HG03520 (cell line): ENCODE data around the gene LENEP.

Source experiments
- ATAC-seq: cut with Tn5 transposase; IDR thresholded peaks from one replicate; pipeline ENCODE4 v1.9.1; 2021; ENCODE audit warnings: mild to moderate bottlenecking, moderate library complexity; ENCODE audit not compliant: unreplicated experiment

Gene LENEP

GRCh38 chr1:154993572-154994268 is at the start of gene LENEP:
Gene LENEP (plus strand): TSS chr1:154993586. CDS start chr1:154993608, 22 bp downstream.
- ATAC-seq: no peak

- ATAC-seq: no peak
These were observed 49.6 kb upstream of the LENEP start for GRCh38 chr1:154943649-154944400.

- ATAC-seq: no peak
These were observed 48.8 kb upstream of the LENEP start for GRCh38 chr1:154944401-154945159.

- ATAC-seq: no peak
These were observed 48.0 kb upstream of the LENEP start for GRCh38 chr1:154945160-154945961.

GRCh38 chr1:154945962-154946850 is 47.2 kb upstream of the LENEP start:
- ATAC-seq: no peak

GRCh38 chr1:154948079-154948478 is 45.3 kb upstream of the LENEP start:
- ATAC-seq: no peak

GRCh38 chr1:154951901-154952657 is 41.3 kb upstream of the LENEP start:
- no peak for ATAC-seq

GRCh38 chr1:154952664-154953063 is 40.7 kb upstream of the LENEP start:
- ATAC-seq: no peak

GRCh38 chr1:154953611-154954038 is 39.8 kb upstream of the LENEP start:
- no peak for ATAC-seq

- no peak for ATAC-seq
These were observed 38.8 kb upstream of the LENEP start for GRCh38 chr1:154954541-154954940.

GRCh38 chr1:154955039-154955717 is 38.2 kb upstream of the LENEP start:
- peak; percentile 63 for ATAC-seq

- peak; percentile 48 for ATAC-seq
These were observed 37.5 kb upstream of the LENEP start, which contains the start of gene PBXIP1 for GRCh38 chr1:154955718-154956543. Gene PBXIP1 (minus strand): TSS chr1:154956099. CDS start chr1:154953721, 2,378 bp downstream.

- ATAC-seq: no peak
These were observed 36.8 kb upstream of the LENEP start for GRCh38 chr1:154956544-154956941.

GRCh38 chr1:154957091-154957657 is 36.2 kb upstream of the LENEP start:
- no peak for ATAC-seq

GRCh38 chr1:154958036-154958435 is 35.4 kb upstream of the LENEP start:
- ATAC-seq: no peak

GRCh38 chr1:154958681-154959425 is 34.5 kb upstream of the LENEP start:
- no peak for ATAC-seq

- ATAC-seq: no peak
These were observed 34.0 kb upstream of the LENEP start for GRCh38 chr1:154959426-154959780.
